Upper lobe of right lung (tissue), 1 donor: ENCODE measurements around the gene TTC7B. TPM values are rescaled to one million over a fixed set of nuclear protein-coding genes. Genes with fewer than 3 reads are reported as not detected.

ENCODE experiments used
- ATAC-seq: fragments of 200-7000 bp; cut with Tn5 transposase; one replicate; pipeline ENCODE4 v1.9.1; 2020; ENCODE audit warnings: mild to moderate bottlenecking, moderate library complexity
- DNase-seq: peaks from one replicate; pipeline ENCODE4 v3.0.0-alpha.2; 2020
- H3K27ac ChIP-seq: fragments of 200-600 bp; one replicate; pipeline ENCODE4 v1.8.0; 2022
- H3K27me3 ChIP-seq: fragments of 200-600 bp; one replicate; pipeline ENCODE4 v1.8.0; 2022; ENCODE audit warnings: mild to moderate bottlenecking
- H3K36me3 ChIP-seq: fragments of 200-600 bp; one replicate; pipeline ENCODE4 v1.8.0; 2022
- H3K4me1 ChIP-seq: fragments of 200-600 bp; one replicate; pipeline ENCODE4 v1.8.0; 2022
- H3K4me3 ChIP-seq: fragments of 200-600 bp; one replicate; pipeline ENCODE4 v1.8.0; 2022; ENCODE audit warnings: mild to moderate bottlenecking
- H3K9me3 ChIP-seq: fragments of 200-600 bp; one replicate; pipeline ENCODE4 v1.8.0; 2022
- intact Hi-C: fragments of 100-400 bp; cut with DNase I; formaldehyde crosslinking; loops from one replicate; pipeline ENCODE4 v1.11.0; 2022
- total RNA-seq: library from RNA; stranded (reverse); fragmentation: NEBNext Ultra II Directional; extraction: Animal tissue kit (Norgen Biotek cat#: 25700); gene quantifications from one replicate; pipeline ENCODE4 v1.2.1, GENCODE V29; 2021
- TF ChIP-seq, protein P1 (sequence below): fragments of 200-600 bp; IDR thresholded peaks from one replicate; pipeline ENCODE4 v1.8.0; 2022; ENCODE audit warnings: antibody characterized with exemption
- donor health status: DM: no; HTN: yes; CAD: no; lungs with severe emphysema.

TTC7B gene
- total RNA-seq, 1 donor from 2014 or later: 41.5 TPM

DNA sequence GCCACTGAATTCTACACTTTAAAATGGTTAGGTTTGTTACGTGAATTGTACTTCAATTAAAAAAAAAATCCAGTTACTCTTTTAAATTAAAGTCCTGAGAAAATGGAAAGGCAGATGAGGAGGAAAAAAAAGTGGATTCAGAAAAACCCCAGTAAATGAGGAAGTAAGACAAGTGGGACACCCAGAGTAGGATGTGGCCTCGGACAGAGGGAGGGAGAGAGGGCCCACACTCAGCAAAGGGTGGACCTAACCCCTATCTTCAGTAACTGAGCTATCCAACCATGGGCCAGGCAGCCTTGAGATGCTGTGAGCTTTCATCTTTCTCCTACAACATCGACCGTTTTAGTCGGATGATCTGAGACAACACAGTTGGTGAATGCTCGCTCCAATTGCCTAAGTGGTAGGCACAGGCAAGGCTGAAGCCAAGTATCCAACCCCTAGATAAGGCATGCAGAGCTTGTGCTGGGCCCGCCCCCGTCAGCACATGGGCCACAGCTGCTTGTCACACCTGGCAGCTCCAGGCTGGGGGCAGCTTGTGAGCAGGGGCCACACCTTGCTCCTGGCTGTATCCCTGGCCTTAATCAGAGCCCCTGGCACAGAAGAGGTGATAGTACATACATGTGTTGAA, 142.1 kb downstream of the TTC7B start:
- no peak overlapping the region for H3K27ac ChIP-seq
- peaks cover 12% of the 10 kb centered on the region for H3K4me1 ChIP-seq

DNA sequence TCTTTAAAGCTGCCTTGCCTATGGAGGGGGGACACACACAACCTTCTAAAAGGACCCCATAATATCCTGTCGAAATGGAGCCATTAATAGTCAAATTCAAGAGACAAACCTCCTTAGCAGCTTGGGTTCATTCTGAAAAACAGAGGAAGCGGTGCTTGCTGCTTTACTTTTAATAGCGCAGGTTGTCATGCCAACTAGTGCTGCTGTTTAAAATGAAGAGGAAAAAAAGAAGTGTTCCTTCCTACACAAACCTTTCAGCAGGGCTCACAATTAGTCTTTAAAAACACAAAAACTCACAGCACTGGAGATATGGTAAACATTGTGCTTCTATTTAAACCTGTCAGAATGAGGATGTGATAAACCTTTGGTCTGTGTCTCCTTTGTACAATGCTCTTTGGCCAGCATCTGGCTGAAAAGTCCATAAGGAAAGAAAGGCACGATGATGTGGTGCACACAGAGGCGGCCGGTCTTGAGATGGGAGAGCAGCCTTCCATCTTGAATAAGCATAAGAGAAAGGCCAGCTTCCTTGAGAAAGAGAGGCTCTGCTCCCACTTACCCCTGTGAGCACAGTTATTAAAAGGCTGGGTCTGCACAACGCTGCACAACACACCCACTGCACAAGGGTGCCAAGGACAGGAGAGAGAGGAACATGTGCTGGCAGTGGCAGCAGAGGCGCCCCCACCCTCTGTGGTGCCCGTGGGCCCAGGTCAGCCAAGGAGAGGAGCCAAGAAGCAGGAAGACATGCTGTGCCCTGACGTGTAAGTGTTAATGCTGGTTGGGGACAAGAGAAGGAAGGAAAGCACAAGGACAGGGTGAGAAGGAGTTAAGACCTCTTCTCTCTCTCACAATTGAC, 144.6 kb downstream of the TTC7B start:
- H3K36me3 ChIP-seq: no peaks in the 10 kb centered on the region
- no peak for DNase-seq
- no peaks in the 10 kb centered on the region for H3K9me3 ChIP-seq

More for the DNA sequence above, 142.1 kb downstream of the TTC7B start:
- no peaks in the 10 kb centered on the region for H3K9me3 ChIP-seq
- no peaks in the 10 kb centered on the region for H3K27me3 ChIP-seq
- DNase-seq: no peak
- intact Hi-C loops: no loop called here
- ATAC-seq: peak; percentile 70
- no peaks in the 10 kb centered on the region for H3K36me3 ChIP-seq
- TF ChIP-seq, protein P1, sequence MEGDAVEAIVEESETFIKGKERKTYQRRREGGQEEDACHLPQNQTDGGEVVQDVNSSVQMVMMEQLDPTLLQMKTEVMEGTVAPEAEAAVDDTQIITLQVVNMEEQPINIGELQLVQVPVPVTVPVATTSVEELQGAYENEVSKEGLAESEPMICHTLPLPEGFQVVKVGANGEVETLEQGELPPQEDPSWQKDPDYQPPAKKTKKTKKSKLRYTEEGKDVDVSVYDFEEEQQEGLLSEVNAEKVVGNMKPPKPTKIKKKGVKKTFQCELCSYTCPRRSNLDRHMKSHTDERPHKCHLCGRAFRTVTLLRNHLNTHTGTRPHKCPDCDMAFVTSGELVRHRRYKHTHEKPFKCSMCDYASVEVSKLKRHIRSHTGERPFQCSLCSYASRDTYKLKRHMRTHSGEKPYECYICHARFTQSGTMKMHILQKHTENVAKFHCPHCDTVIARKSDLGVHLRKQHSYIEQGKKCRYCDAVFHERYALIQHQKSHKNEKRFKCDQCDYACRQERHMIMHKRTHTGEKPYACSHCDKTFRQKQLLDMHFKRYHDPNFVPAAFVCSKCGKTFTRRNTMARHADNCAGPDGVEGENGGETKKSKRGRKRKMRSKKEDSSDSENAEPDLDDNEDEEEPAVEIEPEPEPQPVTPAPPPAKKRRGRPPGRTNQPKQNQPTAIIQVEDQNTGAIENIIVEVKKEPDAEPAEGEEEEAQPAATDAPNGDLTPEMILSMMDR: no peak
- H3K4me3 ChIP-seq: no peak overlapping the region

DNA sequence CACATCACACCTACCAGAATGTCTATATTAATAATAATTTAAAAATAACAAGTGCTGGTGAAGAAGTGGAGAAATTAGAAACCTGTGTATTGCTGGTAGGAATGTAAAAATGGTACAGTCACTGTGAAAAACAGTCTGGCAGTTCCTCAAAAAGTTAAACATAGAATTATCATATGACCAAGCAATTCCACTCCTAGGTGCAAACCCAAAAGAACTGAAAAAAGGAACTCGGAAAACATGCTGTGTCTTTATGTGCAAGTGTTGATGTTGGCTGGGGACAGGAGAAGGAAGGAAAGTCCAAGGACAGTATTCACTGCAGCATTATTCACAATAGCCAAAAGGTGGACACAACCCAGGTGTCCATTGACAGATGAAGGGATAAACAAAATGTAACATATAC, 146.5 kb downstream of the TTC7B start:
- Histone ChIP-seq H3K4me3 (no peak overlapping the region), H3K27ac (no peak overlapping the region), H3K27me3 (no peaks in the 10 kb centered on the region), H3K4me1 (no peaks in the 10 kb centered on the region), H3K36me3 (no peaks in the 10 kb centered on the region), H3K9me3 (no peaks in the 10 kb centered on the region)
- ATAC-seq (no peak), DNase-seq (no peak)
- TF ChIP-seq, protein P1: no peak
- intact Hi-C loops: no loop called here

More for the DNA sequence above, 144.6 kb downstream of the TTC7B start:
- Histone ChIP-seq H3K4me3 (no peak overlapping the region), H3K27me3 (no peaks in the 10 kb centered on the region), H3K4me1 (no peaks in the 10 kb centered on the region), H3K27ac (no peak overlapping the region)
- ATAC-seq: no peak
- TF ChIP-seq, protein P1: no peak
- intact Hi-C loops: no loop called here

DNA sequence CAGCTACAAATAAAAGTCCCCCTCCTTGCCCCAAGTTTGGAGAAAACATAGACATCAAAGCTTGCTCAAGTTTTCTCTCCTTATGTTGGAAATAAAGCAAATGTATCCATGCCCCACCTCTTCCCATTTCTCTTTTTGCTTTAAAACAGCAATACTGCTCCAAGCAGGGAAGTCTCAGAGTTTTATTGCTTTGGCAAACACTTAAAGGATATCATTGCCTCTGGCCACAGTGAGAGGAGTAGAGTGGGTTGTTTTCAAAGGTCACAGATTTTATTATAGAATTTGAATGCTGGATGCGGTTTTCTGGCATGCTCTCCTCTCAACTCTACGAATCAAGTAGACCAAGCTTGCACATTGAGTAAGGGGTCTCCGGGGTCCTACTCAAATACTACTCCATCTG, 149.7 kb downstream of the TTC7B start:
- H3K27ac ChIP-seq: no peak overlapping the region
- DNase-seq (no peak), ATAC-seq (no peak)
- H3K36me3 ChIP-seq: no peaks in the 10 kb centered on the region
- TF ChIP-seq, protein P1: no peak
- no peak overlapping the region for H3K4me3 ChIP-seq
- intact Hi-C loops: no loop called here
- H3K9me3 ChIP-seq: no peaks in the 10 kb centered on the region
- H3K4me1 ChIP-seq: peaks cover 6% of the 10 kb centered on the region
- H3K27me3 ChIP-seq: no peaks in the 10 kb centered on the region

DNA sequence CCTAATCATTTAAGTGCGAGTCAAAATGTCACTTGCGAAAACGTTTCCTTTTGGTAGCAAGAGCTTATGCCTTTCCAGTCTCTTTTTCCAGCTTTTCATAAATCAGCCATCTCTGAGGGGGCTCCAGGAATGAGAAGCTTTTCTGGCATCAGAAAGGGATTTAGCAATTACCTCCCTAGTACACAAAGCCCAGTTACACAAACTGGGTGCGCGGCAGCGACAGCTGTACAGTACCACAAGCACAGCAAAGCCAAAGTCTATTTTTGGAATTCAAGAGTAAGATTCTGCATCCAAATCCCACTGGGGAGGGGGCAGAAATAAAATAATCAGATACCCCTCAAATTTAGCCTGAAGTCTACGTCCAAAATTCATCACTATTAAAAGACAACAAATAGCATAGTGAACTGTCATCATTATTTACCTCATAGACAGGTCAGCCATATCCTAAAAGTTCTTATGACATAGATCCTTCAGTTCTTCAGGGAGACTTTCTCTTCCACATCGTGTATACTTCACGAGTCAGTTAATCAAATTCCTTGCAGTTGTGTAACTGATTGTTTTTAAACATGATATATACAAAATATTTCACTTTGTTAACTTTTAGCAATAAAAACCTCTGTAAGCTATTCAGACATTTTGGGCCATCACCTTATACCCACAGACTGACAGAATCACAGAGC, 150.8 kb downstream of the TTC7B start:
- H3K27me3 ChIP-seq: no peaks in the 10 kb centered on the region
- intact Hi-C loops: no loop called here
- H3K4me1 ChIP-seq: peaks cover 8% of the 10 kb centered on the region
- ATAC-seq (no peak), DNase-seq (no peak)
- no peaks in the 10 kb centered on the region for H3K9me3 ChIP-seq
- TF ChIP-seq, protein P1: no peak
- no peaks in the 10 kb centered on the region for H3K36me3 ChIP-seq
- no peak overlapping the region for H3K27ac ChIP-seq
- H3K4me3 ChIP-seq: no peak overlapping the region
